HCT116 (cell line): ENCODE measurements around the gene TEF. TPM values are rescaled to one million over a fixed set of nuclear protein-coding genes. Genes with fewer than 3 reads are reported as not detected.

ENCODE experiments used
- ATAC-seq: fragments of 200-7000 bp; cut with Tn5 transposase; 2 replicates; pipeline ENCODE4 v1.9.1; 2020; ENCODE audit warnings: mild to moderate bottlenecking, moderate library complexity
- BruUV-seq: library from RNA; stranded (reverse); fragments of 400-500 nt; replicated peaks from 2 replicates; lab custom pipeline; 2021; lab: Mats Ljungman, UMichigan
- CTCF ChIA-PET: fragments of 300-600 bp; sonication (Branson Sonifier 250); formaldehyde crosslinking; loops from one replicate; lab custom pipeline; 2021; ENCODE audit warnings: antibody characterized with exemption; lab: Charles Lee
- POLR2A ChIA-PET: fragments of 300-600, 350-600 bp; sonication (Branson Sonifier 250); formaldehyde crosslinking; loops from one replicate; lab custom pipeline; 2021; ENCODE audit warnings: antibody characterized with exemption; lab: Charles Lee
- RAD21 ChIA-PET, 2 experiments: fragments of 300-600 bp; sonication (Branson Sonifier 250); formaldehyde crosslinking; loops; one replicate each; lab custom pipeline; 2023; ENCODE audit warnings: low total read pairs in 2 of 2; ENCODE audit not compliant: uncharacterized antibody in 2 of 2, unreplicated experiment in 2 of 2, low non-redundant PET in 1 of 2; lab: Charles Lee
- DNase-seq: peaks from one replicate; pipeline ENCODE4 v3.0.0-alpha.2; 2010; ENCODE audit warnings: low read depth, low spot score
- H2AFZ ChIP-seq: fragments of 200-600 bp; shearing (Covaris generic), sonication (generic); 2 replicates; pipeline ENCODE4 v1.6.1; 2017; ENCODE audit warnings: low read depth, mixed run types, mixed read lengths, antibody characterized with exemption, low read length; ENCODE audit not compliant: poor library complexity, severe bottlenecking
- H3K27ac ChIP-seq: 2 replicates; pipeline ENCODE4 v1.5.1; 2012; ENCODE audit warnings: low read depth, low read length
- H3K27me3 ChIP-seq: fragments of 200-600 bp; sonication (generic); 2 replicates; pipeline ENCODE4 v1.6.1; 2016; ENCODE audit warnings: mixed run types, low read length, mixed read lengths; ENCODE audit not compliant: insufficient read depth
- H3K36me3 ChIP-seq, 2 experiments: fragments of 200-500 bp in 1 of 2; fragments of 200-600 bp in 1 of 2; sonication (Bioruptor generic) in 1 of 2; sonication (generic) in 1 of 2; 2 replicates each; pipeline versions ENCODE4 v1.5.1 to v1.6.1; 2014 to 2016; ENCODE audit warnings: low read length in 2 of 2, inconsistent platforms in 1 of 2, mixed read lengths in 1 of 2, mixed run types in 1 of 2; ENCODE audit not compliant: insufficient read depth in 2 of 2, control insufficient read depth in 1 of 2
- H3K4me1 ChIP-seq, 2 experiments: fragments of 200-600 bp in 1 of 2; sonication (generic) in 1 of 2; 2 replicates each; pipeline versions ENCODE4 v1.5.1 to v1.6.1; 2012 to 2017; ENCODE audit warnings: low read length in 2 of 2, inconsistent platforms in 1 of 2, mild to moderate bottlenecking in 1 of 2, mixed read lengths in 1 of 2, mixed run types in 1 of 2, moderate library complexity in 1 of 2; ENCODE audit not compliant: insufficient read depth in 2 of 2, control insufficient read depth in 1 of 2
- H3K4me2 ChIP-seq: fragments of 200-600 bp; sonication (generic); 2 replicates; pipeline ENCODE4 v1.6.1; 2017; ENCODE audit warnings: mixed run types, low read length, mixed read lengths
- H3K4me3 ChIP-seq, 2 experiments: fragments of 200-600 bp in 1 of 2; sonication (generic) in 1 of 2; replicated peaks in 1 of 2; 2 replicates each; pipeline ENCODE4 v1.5.1; 2011 to 2016; ENCODE audit warnings: low read length in 2 of 2, control low read depth in 1 of 2, low read depth in 1 of 2, mild to moderate bottlenecking in 1 of 2, mixed read lengths in 1 of 2, mixed run types in 1 of 2
- H3K79me2 ChIP-seq: fragments of 200-600 bp; sonication (generic); 2 replicates; pipeline ENCODE4 v1.6.1; 2017; ENCODE audit warnings: mild to moderate bottlenecking, mixed run types, low read length, moderate library complexity, mixed read lengths; ENCODE audit not compliant: insufficient read depth
- H3K9ac ChIP-seq: fragments of 200-600 bp; sonication (generic); 2 replicates; pipeline ENCODE4 v1.6.1; 2016; ENCODE audit warnings: low read length, mixed read lengths
- H3K9me2 ChIP-seq: fragments of 200-600 bp; sonication (generic), shearing (Covaris generic); 2 replicates; pipeline ENCODE4 v1.6.1; 2017; ENCODE audit warnings: mixed run types, mild to moderate bottlenecking, moderate library complexity; ENCODE audit not compliant: insufficient read depth
- H3K9me3 ChIP-seq, 2 experiments: fragments of 200-500 bp in 1 of 2; fragments of 200-600 bp in 1 of 2; sonication (Bioruptor generic) in 1 of 2; sonication (generic) in 1 of 2; 2 replicates each; pipeline ENCODE4 v1.6.1; 2014 to 2017; ENCODE audit warnings: low read length in 2 of 2, mixed read lengths in 2 of 2, inconsistent platforms in 1 of 2, low read depth in 1 of 2, mild to moderate bottlenecking in 1 of 2, mixed run types in 1 of 2, moderate library complexity in 1 of 2; ENCODE audit not compliant: control insufficient read depth in 1 of 2, insufficient read depth in 1 of 2
- H4K20me1 ChIP-seq: fragments of 200-600 bp; sonication (generic), shearing (Covaris generic); 2 replicates; pipeline ENCODE4 v1.6.1; 2017; ENCODE audit warnings: mixed run types, mild to moderate bottlenecking, moderate library complexity; ENCODE audit not compliant: insufficient read depth
- CEBPB ChIP-seq: IDR thresholded peaks from 2 replicates; pipeline ENCODE4 v1.6.1; 2012; ENCODE audit warnings: low read depth
- EGR1 ChIP-seq: IDR thresholded peaks from 2 replicates; pipeline ENCODE4 v1.6.1; 2012; ENCODE audit warnings: low read depth
- ELF1 ChIP-seq: IDR thresholded peaks from 2 replicates; pipeline ENCODE4 v1.6.1; 2012; ENCODE audit warnings: low read depth, borderline replicate concordance
- EZH2 ChIP-seq: fragments of 200-600 bp; sonication (generic); IDR thresholded peaks from 2 replicates; pipeline ENCODE4 v1.6.1; 2017; ENCODE audit warnings: antibody characterized with exemption, mixed run types
- EZH2phosphoT487 ChIP-seq: fragments of 200-600 bp; IDR thresholded peaks from 2 replicates; pipeline ENCODE4 v1.6.1; 2018; ENCODE audit warnings: antibody characterized with exemption, borderline replicate concordance
- FOSL1 ChIP-seq: IDR thresholded peaks from 2 replicates; pipeline ENCODE4 v1.6.1; 2012; ENCODE audit warnings: low read depth
- JUND ChIP-seq: IDR thresholded peaks from 2 replicates; pipeline ENCODE4 v1.6.1; 2012
- POLR2A ChIP-seq: IDR thresholded peaks from 2 replicates; pipeline ENCODE4 v1.7.0; 2011; ENCODE audit warnings: borderline replicate concordance; ENCODE audit not compliant: insufficient read depth, insufficient read length; ENCODE audit errors: extremely low read depth
- POLR2AphosphoS5 ChIP-seq: IDR thresholded peaks from 2 replicates; pipeline ENCODE4 v1.6.1; 2011; ENCODE audit warnings: mild to moderate bottlenecking, low read depth, low read length, moderate library complexity
- RAD21 ChIP-seq: IDR thresholded peaks from 2 replicates; pipeline ENCODE4 v1.6.1; 2012; ENCODE audit warnings: low read depth, mild to moderate bottlenecking
- SP1 ChIP-seq: IDR thresholded peaks from 2 replicates; pipeline ENCODE4 v1.6.1; 2012; ENCODE audit warnings: low read depth
- TCF7L2 ChIP-seq: IDR thresholded peaks from 2 replicates; pipeline ENCODE4 v1.7.0; 2011; ENCODE audit warnings: borderline replicate concordance, inconsistent platforms; ENCODE audit not compliant: insufficient read depth, insufficient read length; ENCODE audit errors: extremely low read depth
- YY1 ChIP-seq: IDR thresholded peaks from 2 replicates; pipeline ENCODE4 v1.6.1; 2011; ENCODE audit warnings: low read length, low read depth, moderate library complexity, mild to moderate bottlenecking; ENCODE audit not compliant: insufficient replicate concordance; ENCODE audit errors: extremely low read depth
- ZFX ChIP-seq: fragments of 450-650 bp; IDR thresholded peaks from 2 replicates; pipeline ENCODE4 v1.6.1; 2017
- ZNF274 ChIP-seq: fragments of 200-500 bp; sonication (Bioruptor generic); IDR thresholded peaks from 2 replicates; pipeline ENCODE4 v1.6.1; 2014; ENCODE audit warnings: mild to moderate bottlenecking, low read depth, low read length, inconsistent platforms
- intact Hi-C: fragments of 100-400 bp; cut with micrococcal nuclease; formaldehyde crosslinking; loops from 2 replicates; pipeline ENCODE4 v1.10.0; 2022
- total RNA-seq: library from RNA; stranded (reverse); gene quantifications from one replicate; pipeline ENCODE4 v1.2.1, GENCODE V29; 2021; ENCODE audit not compliant: unreplicated experiment
- TF ChIP-seq, protein P1 (sequence below): IDR thresholded peaks from 2 replicates; pipeline ENCODE4 v1.6.1; 2012; ENCODE audit warnings: low read depth
- TF ChIP-seq, protein P2 (sequence below): IDR thresholded peaks from 2 replicates; pipeline ENCODE4 v1.6.1; 2012
- TF ChIP-seq, protein P3 (sequence below), 3 experiments: fragments of 200-600 bp in 1 of 3; sonication (generic) in 1 of 3; IDR thresholded peaks in 2 of 3; conservative IDR thresholded peaks in 1 of 3; 2 replicates each; pipeline ENCODE4 v1.5.1; 2012 to 2017; ENCODE audit warnings: low read depth in 2 of 3, low read length in 2 of 3, antibody characterized with exemption in 1 of 3, borderline replicate concordance in 1 of 3, control low read depth in 1 of 3, mild to moderate bottlenecking in 1 of 3, mixed read lengths in 1 of 3, mixed run types in 1 of 3, moderate library complexity in 1 of 3; ENCODE audit not compliant: insufficient read depth in 1 of 3

The TEF gene
- total RNA-seq, 1 experiment from 2014 or later: 16.5 TPM

DNA sequence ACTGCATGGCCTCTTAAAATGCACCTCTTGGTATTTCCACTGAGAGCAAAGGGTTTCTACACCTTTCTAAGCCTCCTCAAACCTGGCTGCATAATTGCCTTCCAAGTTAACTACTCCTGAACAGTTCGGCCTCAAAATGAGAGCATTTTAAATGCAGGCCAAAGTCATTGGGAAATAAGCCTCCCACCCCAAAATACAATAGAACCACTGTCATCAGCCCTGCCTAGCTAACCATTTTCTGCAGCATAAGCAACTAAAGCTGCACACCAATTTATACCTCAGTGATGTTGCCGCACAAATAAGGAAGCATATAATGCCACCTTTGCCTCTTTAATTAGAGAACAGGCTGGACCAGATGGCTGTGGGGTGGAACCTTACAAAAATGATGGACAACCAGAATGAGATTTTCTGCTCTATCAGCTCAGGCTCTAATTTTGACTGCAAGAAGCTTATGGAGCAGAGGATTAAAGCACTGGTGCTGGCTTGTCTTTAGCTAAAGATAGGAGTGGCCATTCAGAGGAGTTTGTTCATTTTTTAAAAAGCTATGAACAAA lies 60.6 kb downstream of the TEF start:
- RAD21 ChIA-PET: no interaction called here
- Histone ChIP-seq H3K27me3 (no peaks in the 10 kb centered on the region), H3K4me1 (peaks cover 3 to 20% of the 10 kb centered on the region in 2 experiments; a peak in 2 of 4 replicates), H3K4me2 (no peak overlapping the region), H3K9me2 (no peaks in the 10 kb centered on the region), H3K9me3 (no peaks in the 10 kb centered on the region), H3K36me3 (peaks cover 10 to 14% of the 10 kb centered on the region in 2 experiments; a peak in 3 of 4 replicates), H3K9ac (no peak overlapping the region), H4K20me1 (no peaks in the 10 kb centered on the region), H3K4me3 (no peak overlapping the region), H3K27ac (no peak overlapping the region), H3K79me2 (peaks cover 86% of the 10 kb centered on the region), H2AFZ (no peak overlapping the region)
- no TSS peak for BruUV-seq
- CTCF ChIA-PET: no interaction called here
- ATAC-seq (no peak), DNase-seq (no peak)
- TF ChIP-seq CEBPB (no peak), POLR2AphosphoS5 (no peak), JUND (no peak), EZH2phosphoT487 (no peak), ZNF274 (no peak), EGR1 (no peak), FOSL1 (no peak), ELF1 (no peak), POLR2A (no peak), ZFX (no peak), EZH2 (no peak), YY1 (no peak), SP1 (no peak), TCF7L2 (no peak), RAD21 (no peak)
- TF ChIP-seq, protein P1, sequence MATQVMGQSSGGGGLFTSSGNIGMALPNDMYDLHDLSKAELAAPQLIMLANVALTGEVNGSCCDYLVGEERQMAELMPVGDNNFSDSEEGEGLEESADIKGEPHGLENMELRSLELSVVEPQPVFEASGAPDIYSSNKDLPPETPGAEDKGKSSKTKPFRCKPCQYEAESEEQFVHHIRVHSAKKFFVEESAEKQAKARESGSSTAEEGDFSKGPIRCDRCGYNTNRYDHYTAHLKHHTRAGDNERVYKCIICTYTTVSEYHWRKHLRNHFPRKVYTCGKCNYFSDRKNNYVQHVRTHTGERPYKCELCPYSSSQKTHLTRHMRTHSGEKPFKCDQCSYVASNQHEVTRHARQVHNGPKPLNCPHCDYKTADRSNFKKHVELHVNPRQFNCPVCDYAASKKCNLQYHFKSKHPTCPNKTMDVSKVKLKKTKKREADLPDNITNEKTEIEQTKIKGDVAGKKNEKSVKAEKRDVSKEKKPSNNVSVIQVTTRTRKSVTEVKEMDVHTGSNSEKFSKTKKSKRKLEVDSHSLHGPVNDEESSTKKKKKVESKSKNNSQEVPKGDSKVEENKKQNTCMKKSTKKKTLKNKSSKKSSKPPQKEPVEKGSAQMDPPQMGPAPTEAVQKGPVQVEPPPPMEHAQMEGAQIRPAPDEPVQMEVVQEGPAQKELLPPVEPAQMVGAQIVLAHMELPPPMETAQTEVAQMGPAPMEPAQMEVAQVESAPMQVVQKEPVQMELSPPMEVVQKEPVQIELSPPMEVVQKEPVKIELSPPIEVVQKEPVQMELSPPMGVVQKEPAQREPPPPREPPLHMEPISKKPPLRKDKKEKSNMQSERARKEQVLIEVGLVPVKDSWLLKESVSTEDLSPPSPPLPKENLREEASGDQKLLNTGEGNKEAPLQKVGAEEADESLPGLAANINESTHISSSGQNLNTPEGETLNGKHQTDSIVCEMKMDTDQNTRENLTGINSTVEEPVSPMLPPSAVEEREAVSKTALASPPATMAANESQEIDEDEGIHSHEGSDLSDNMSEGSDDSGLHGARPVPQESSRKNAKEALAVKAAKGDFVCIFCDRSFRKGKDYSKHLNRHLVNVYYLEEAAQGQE: no peak
- TF ChIP-seq, protein P2, sequence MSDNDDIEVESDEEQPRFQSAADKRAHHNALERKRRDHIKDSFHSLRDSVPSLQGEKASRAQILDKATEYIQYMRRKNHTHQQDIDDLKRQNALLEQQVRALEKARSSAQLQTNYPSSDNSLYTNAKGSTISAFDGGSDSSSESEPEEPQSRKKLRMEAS: no peak
- TF ChIP-seq, protein P3, sequence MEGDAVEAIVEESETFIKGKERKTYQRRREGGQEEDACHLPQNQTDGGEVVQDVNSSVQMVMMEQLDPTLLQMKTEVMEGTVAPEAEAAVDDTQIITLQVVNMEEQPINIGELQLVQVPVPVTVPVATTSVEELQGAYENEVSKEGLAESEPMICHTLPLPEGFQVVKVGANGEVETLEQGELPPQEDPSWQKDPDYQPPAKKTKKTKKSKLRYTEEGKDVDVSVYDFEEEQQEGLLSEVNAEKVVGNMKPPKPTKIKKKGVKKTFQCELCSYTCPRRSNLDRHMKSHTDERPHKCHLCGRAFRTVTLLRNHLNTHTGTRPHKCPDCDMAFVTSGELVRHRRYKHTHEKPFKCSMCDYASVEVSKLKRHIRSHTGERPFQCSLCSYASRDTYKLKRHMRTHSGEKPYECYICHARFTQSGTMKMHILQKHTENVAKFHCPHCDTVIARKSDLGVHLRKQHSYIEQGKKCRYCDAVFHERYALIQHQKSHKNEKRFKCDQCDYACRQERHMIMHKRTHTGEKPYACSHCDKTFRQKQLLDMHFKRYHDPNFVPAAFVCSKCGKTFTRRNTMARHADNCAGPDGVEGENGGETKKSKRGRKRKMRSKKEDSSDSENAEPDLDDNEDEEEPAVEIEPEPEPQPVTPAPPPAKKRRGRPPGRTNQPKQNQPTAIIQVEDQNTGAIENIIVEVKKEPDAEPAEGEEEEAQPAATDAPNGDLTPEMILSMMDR (IDR thresholded peaks at IDR 0.05 in 2 of 3, conservative IDR thresholded peaks at IDR 0.05 in 1 of 3; ENCODE audit: borderline replicate concordance in 1 of 3, insufficient read depth in 1 of 3, low read depth in 2 of 3, low read length in 2 of 3): no peak
- POLR2A ChIA-PET: no interaction called here
- intact Hi-C loops: loop anchor here (10.0 kb wide), 1 partner anchor 348 kb away; the partner anchor contains the start of gene EP300
